Upper lobe of left lung (tissue), 4 donors: Measurements from ENCODE around the gene BCL2.

ENCODE experiments used
- POLR2A ChIP-seq, 4 donors: fragments of 450-650 bp; IDR thresholded peaks; one replicate each; pipeline ENCODE4 v1.5.1; 2016 to 2017; ENCODE audit warnings: antibody characterized with exemption in 4 of 4, mild to moderate bottlenecking in 2 of 4
- POLR2AphosphoS5 ChIP-seq, 2 donors: sonication (generic); formaldehyde crosslinking; IDR thresholded peaks; one replicate each; pipeline ENCODE4 v1.5.1; 2017; ENCODE audit warnings: antibody characterized with exemption in 2 of 2
- TF ChIP-seq, protein P1 (sequence below), 6 experiments: fragments of 450-650 bp in 4 of 6; fragments of 200-600 bp in 2 of 6; sonication (generic) in 2 of 6; IDR thresholded peaks; one replicate each; pipeline ENCODE4 v1.5.1; 2016 to 2019; ENCODE audit warnings: antibody characterized with exemption in 6 of 6

DNA sequence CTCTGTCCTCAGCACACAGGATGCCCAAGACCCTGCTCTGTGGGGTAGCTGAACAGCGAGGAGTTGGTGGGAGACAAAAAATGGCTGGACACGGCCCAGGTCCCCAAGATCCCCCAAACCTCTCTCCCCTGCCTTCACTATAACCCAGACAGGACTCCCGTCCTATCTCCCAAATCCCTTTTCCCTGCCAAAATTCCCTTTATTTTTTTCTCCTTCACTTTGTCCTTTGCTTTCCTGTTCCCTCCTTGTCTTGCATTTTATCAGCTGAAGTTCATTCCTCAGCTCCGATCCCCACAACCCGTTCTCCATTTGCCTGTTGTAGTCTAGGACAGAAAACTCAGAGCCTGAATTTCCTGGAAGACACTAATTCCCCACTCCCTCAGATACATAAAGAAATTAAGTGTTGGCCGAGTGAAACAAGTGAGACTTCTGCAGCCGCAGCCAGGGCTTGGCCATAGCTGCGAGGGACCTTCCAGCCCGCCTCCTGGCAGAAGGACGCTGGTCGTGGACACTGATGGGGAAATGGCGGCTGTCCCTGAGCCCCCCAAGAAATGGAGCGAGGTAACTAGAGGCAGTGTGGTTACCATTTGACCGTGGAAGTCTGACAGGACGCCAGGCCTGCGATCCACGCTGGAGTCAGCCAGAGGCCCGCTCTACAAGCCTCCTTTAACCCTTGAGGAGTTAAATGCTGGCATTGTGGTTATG, 173.6 kb downstream of the BCL2 start:
- TF ChIP-seq, protein P1, sequence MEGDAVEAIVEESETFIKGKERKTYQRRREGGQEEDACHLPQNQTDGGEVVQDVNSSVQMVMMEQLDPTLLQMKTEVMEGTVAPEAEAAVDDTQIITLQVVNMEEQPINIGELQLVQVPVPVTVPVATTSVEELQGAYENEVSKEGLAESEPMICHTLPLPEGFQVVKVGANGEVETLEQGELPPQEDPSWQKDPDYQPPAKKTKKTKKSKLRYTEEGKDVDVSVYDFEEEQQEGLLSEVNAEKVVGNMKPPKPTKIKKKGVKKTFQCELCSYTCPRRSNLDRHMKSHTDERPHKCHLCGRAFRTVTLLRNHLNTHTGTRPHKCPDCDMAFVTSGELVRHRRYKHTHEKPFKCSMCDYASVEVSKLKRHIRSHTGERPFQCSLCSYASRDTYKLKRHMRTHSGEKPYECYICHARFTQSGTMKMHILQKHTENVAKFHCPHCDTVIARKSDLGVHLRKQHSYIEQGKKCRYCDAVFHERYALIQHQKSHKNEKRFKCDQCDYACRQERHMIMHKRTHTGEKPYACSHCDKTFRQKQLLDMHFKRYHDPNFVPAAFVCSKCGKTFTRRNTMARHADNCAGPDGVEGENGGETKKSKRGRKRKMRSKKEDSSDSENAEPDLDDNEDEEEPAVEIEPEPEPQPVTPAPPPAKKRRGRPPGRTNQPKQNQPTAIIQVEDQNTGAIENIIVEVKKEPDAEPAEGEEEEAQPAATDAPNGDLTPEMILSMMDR (IDR thresholded peaks at IDR 0.05), result no peak
- no peak for TF ChIP-seq POLR2A (IDR thresholded peaks at IDR 0.05)
- TF ChIP-seq POLR2AphosphoS5 (IDR thresholded peaks at IDR 0.05), result no peak
